HCT116 (cell line): ENCODE data around the gene ZC3H12C. TPM values are rescaled to one million over a fixed set of nuclear protein-coding genes. Genes with fewer than 3 reads are reported as not detected.

Experiments used
- ATAC-seq: fragments of 200-7000 bp; cut with Tn5 transposase; 2 replicates; pipeline ENCODE4 v1.9.1; 2020; ENCODE audit warnings: mild to moderate bottlenecking, moderate library complexity
- BruUV-seq: library from RNA; stranded (reverse); fragments of 400-500 nt; replicated peaks from 2 replicates; lab custom pipeline; 2021; lab: Mats Ljungman, UMichigan
- CTCF ChIA-PET: fragments of 300-600 bp; sonication (Branson Sonifier 250); formaldehyde crosslinking; loops from one replicate; lab custom pipeline; 2021; ENCODE audit warnings: antibody characterized with exemption; lab: Charles Lee
- POLR2A ChIA-PET: fragments of 300-600, 350-600 bp; sonication (Branson Sonifier 250); formaldehyde crosslinking; loops from one replicate; lab custom pipeline; 2021; ENCODE audit warnings: antibody characterized with exemption; lab: Charles Lee
- RAD21 ChIA-PET, 2 experiments: fragments of 300-600 bp; sonication (Branson Sonifier 250); formaldehyde crosslinking; loops; one replicate each; lab custom pipeline; 2023; ENCODE audit warnings: low total read pairs in 2 of 2; ENCODE audit not compliant: uncharacterized antibody in 2 of 2, unreplicated experiment in 2 of 2, low non-redundant PET in 1 of 2; lab: Charles Lee
- DNase-seq: peaks from one replicate; pipeline ENCODE4 v3.0.0-alpha.2; 2010; ENCODE audit warnings: low read depth, low spot score
- H2AFZ ChIP-seq: fragments of 200-600 bp; shearing (Covaris generic), sonication (generic); 2 replicates; pipeline ENCODE4 v1.6.1; 2017; ENCODE audit warnings: low read depth, mixed run types, mixed read lengths, antibody characterized with exemption, low read length; ENCODE audit not compliant: poor library complexity, severe bottlenecking
- H3K27ac ChIP-seq: 2 replicates; pipeline ENCODE4 v1.5.1; 2012; ENCODE audit warnings: low read depth, low read length
- H3K27me3 ChIP-seq: fragments of 200-600 bp; sonication (generic); 2 replicates; pipeline ENCODE4 v1.6.1; 2016; ENCODE audit warnings: mixed run types, low read length, mixed read lengths; ENCODE audit not compliant: insufficient read depth
- H3K36me3 ChIP-seq, 2 experiments: fragments of 200-500 bp in 1 of 2; fragments of 200-600 bp in 1 of 2; sonication (Bioruptor generic) in 1 of 2; sonication (generic) in 1 of 2; 2 replicates each; pipeline versions ENCODE4 v1.5.1 to v1.6.1; 2014 to 2016; ENCODE audit warnings: low read length in 2 of 2, inconsistent platforms in 1 of 2, mixed read lengths in 1 of 2, mixed run types in 1 of 2; ENCODE audit not compliant: insufficient read depth in 2 of 2, control insufficient read depth in 1 of 2
- H3K4me1 ChIP-seq, 2 experiments: fragments of 200-600 bp in 1 of 2; sonication (generic) in 1 of 2; 2 replicates each; pipeline versions ENCODE4 v1.5.1 to v1.6.1; 2012 to 2017; ENCODE audit warnings: low read length in 2 of 2, inconsistent platforms in 1 of 2, mild to moderate bottlenecking in 1 of 2, mixed read lengths in 1 of 2, mixed run types in 1 of 2, moderate library complexity in 1 of 2; ENCODE audit not compliant: insufficient read depth in 2 of 2, control insufficient read depth in 1 of 2
- H3K4me2 ChIP-seq: fragments of 200-600 bp; sonication (generic); 2 replicates; pipeline ENCODE4 v1.6.1; 2017; ENCODE audit warnings: mixed run types, low read length, mixed read lengths
- H3K4me3 ChIP-seq, 2 experiments: fragments of 200-600 bp in 1 of 2; sonication (generic) in 1 of 2; replicated peaks in 1 of 2; 2 replicates each; pipeline ENCODE4 v1.5.1; 2011 to 2016; ENCODE audit warnings: low read length in 2 of 2, control low read depth in 1 of 2, low read depth in 1 of 2, mild to moderate bottlenecking in 1 of 2, mixed read lengths in 1 of 2, mixed run types in 1 of 2
- H3K79me2 ChIP-seq: fragments of 200-600 bp; sonication (generic); 2 replicates; pipeline ENCODE4 v1.6.1; 2017; ENCODE audit warnings: mild to moderate bottlenecking, mixed run types, low read length, moderate library complexity, mixed read lengths; ENCODE audit not compliant: insufficient read depth
- H3K9ac ChIP-seq: fragments of 200-600 bp; sonication (generic); 2 replicates; pipeline ENCODE4 v1.6.1; 2016; ENCODE audit warnings: low read length, mixed read lengths
- H3K9me2 ChIP-seq: fragments of 200-600 bp; sonication (generic), shearing (Covaris generic); 2 replicates; pipeline ENCODE4 v1.6.1; 2017; ENCODE audit warnings: mixed run types, mild to moderate bottlenecking, moderate library complexity; ENCODE audit not compliant: insufficient read depth
- H3K9me3 ChIP-seq, 2 experiments: fragments of 200-500 bp in 1 of 2; fragments of 200-600 bp in 1 of 2; sonication (Bioruptor generic) in 1 of 2; sonication (generic) in 1 of 2; 2 replicates each; pipeline ENCODE4 v1.6.1; 2014 to 2017; ENCODE audit warnings: low read length in 2 of 2, mixed read lengths in 2 of 2, inconsistent platforms in 1 of 2, low read depth in 1 of 2, mild to moderate bottlenecking in 1 of 2, mixed run types in 1 of 2, moderate library complexity in 1 of 2; ENCODE audit not compliant: control insufficient read depth in 1 of 2, insufficient read depth in 1 of 2
- H4K20me1 ChIP-seq: fragments of 200-600 bp; sonication (generic), shearing (Covaris generic); 2 replicates; pipeline ENCODE4 v1.6.1; 2017; ENCODE audit warnings: mixed run types, mild to moderate bottlenecking, moderate library complexity; ENCODE audit not compliant: insufficient read depth
- ATF3 ChIP-seq: IDR thresholded peaks from 2 replicates; pipeline ENCODE4 v1.6.1; 2012
- CEBPB ChIP-seq: IDR thresholded peaks from 2 replicates; pipeline ENCODE4 v1.6.1; 2012; ENCODE audit warnings: low read depth
- EGR1 ChIP-seq: IDR thresholded peaks from 2 replicates; pipeline ENCODE4 v1.6.1; 2012; ENCODE audit warnings: low read depth
- EZH2 ChIP-seq: fragments of 200-600 bp; sonication (generic); IDR thresholded peaks from 2 replicates; pipeline ENCODE4 v1.6.1; 2017; ENCODE audit warnings: antibody characterized with exemption, mixed run types
- EZH2phosphoT487 ChIP-seq: fragments of 200-600 bp; IDR thresholded peaks from 2 replicates; pipeline ENCODE4 v1.6.1; 2018; ENCODE audit warnings: antibody characterized with exemption, borderline replicate concordance
- JUND ChIP-seq: IDR thresholded peaks from 2 replicates; pipeline ENCODE4 v1.6.1; 2012
- MAX ChIP-seq: IDR thresholded peaks from 2 replicates; pipeline ENCODE4 v1.6.1; 2012
- POLR2A ChIP-seq: IDR thresholded peaks from 2 replicates; pipeline ENCODE4 v1.7.0; 2011; ENCODE audit warnings: borderline replicate concordance; ENCODE audit not compliant: insufficient read depth, insufficient read length; ENCODE audit errors: extremely low read depth
- RAD21 ChIP-seq: IDR thresholded peaks from 2 replicates; pipeline ENCODE4 v1.6.1; 2012; ENCODE audit warnings: low read depth, mild to moderate bottlenecking
- REST ChIP-seq: IDR thresholded peaks from 2 replicates; pipeline ENCODE4 v1.6.1; 2012; ENCODE audit warnings: low read depth
- SIN3A ChIP-seq: IDR thresholded peaks from 2 replicates; pipeline ENCODE4 v1.6.1; 2012; ENCODE audit warnings: low read depth
- SP1 ChIP-seq: IDR thresholded peaks from 2 replicates; pipeline ENCODE4 v1.6.1; 2012; ENCODE audit warnings: low read depth
- SRF ChIP-seq: IDR thresholded peaks from 2 replicates; pipeline ENCODE4 v1.6.1; 2012; ENCODE audit warnings: low read depth
- TCF7L2 ChIP-seq: IDR thresholded peaks from 2 replicates; pipeline ENCODE4 v1.7.0; 2011; ENCODE audit warnings: borderline replicate concordance, inconsistent platforms; ENCODE audit not compliant: insufficient read depth, insufficient read length; ENCODE audit errors: extremely low read depth
- YY1 ChIP-seq: IDR thresholded peaks from 2 replicates; pipeline ENCODE4 v1.6.1; 2011; ENCODE audit warnings: low read length, low read depth, moderate library complexity, mild to moderate bottlenecking; ENCODE audit not compliant: insufficient replicate concordance; ENCODE audit errors: extremely low read depth
- ZFX ChIP-seq: fragments of 450-650 bp; IDR thresholded peaks from 2 replicates; pipeline ENCODE4 v1.6.1; 2017
- ZNF274 ChIP-seq: fragments of 200-500 bp; sonication (Bioruptor generic); IDR thresholded peaks from 2 replicates; pipeline ENCODE4 v1.6.1; 2014; ENCODE audit warnings: mild to moderate bottlenecking, low read depth, low read length, inconsistent platforms
- intact Hi-C: fragments of 100-400 bp; cut with micrococcal nuclease; formaldehyde crosslinking; loops from 2 replicates; pipeline ENCODE4 v1.10.0; 2022
- total RNA-seq: library from RNA; stranded (reverse); gene quantifications from one replicate; pipeline ENCODE4 v1.2.1, GENCODE V29; 2021; ENCODE audit not compliant: unreplicated experiment

Gene ZC3H12C
- total RNA-seq, 1 experiment from 2014 or later = 10.2 TPM

- no TSS peak for BruUV-seq
- ChIA-PET POLR2A (no interaction called here), RAD21 (no interaction called here), CTCF (no interaction called here)
- TF ChIP-seq EZH2phosphoT487 = no peak
- TF ChIP-seq ZFX = no peak
- no peak for TF ChIP-seq RAD21
- no peak for TF ChIP-seq CEBPB
- no peak for TF ChIP-seq REST
- no peak for TF ChIP-seq TCF7L2
- TF ChIP-seq MAX = no peak
- no peak for TF ChIP-seq SRF
- TF ChIP-seq ATF3 = no peak
- no peak for TF ChIP-seq ZNF274
- TF ChIP-seq POLR2A = no peak
- TF ChIP-seq JUND = no peak
- TF ChIP-seq YY1 = no peak
- no peak for TF ChIP-seq SIN3A
- no peak for TF ChIP-seq SP1
- TF ChIP-seq EZH2 = no peak
- no peak for TF ChIP-seq EGR1
- no peak for ATAC-seq
- Histone ChIP-seq H3K4me3 (no peak overlapping the region), H3K27ac (no peak overlapping the region), H4K20me1 (no peaks in the 10 kb centered on the region), H3K27me3 (no peaks in the 10 kb centered on the region), H2AFZ (no peak overlapping the region), H3K4me2 (no peak overlapping the region), H3K79me2 (no peaks in the 10 kb centered on the region), H3K4me1 (peaks cover 8 to 22% of the 10 kb centered on the region in 2 experiments; a peak in 3 of 4 replicates), H3K9me3 (no peaks in the 10 kb centered on the region), H3K36me3 (no peaks in the 10 kb centered on the region), H3K9ac (no peak overlapping the region), H3K9me2 (no peaks in the 10 kb centered on the region)
- intact Hi-C loops = no loop called here
- no peak for DNase-seq
Observed at GRCh38 chr11:110176366-110177085, 83.3 kb downstream of the ZC3H12C start.
